Hepatocyte (in vitro differentiated cells): Measurements from ENCODE around the gene IL4R. TPM values are rescaled to one million over a fixed set of nuclear protein-coding genes. Genes with fewer than 3 reads are reported as not detected.
"Not testable (repeated sequence)": the region's sequence is repeated elsewhere in the genome, so short reads cannot be mapped to it uniquely, and the experiment has no call there.

Source experiments
- DNase-seq: peaks from one replicate; pipeline ENCODE4 v3.0.0-alpha.2; 2016; ENCODE audit warnings: low spot score
- H2AFZ ChIP-seq: fragments of 200-600 bp; sonication (generic); 2 replicates; pipeline ENCODE4 v1.6.0; 2016; ENCODE audit warnings: antibody characterized with exemption, mild to moderate bottlenecking
- H3K27ac ChIP-seq: fragments of 200-600 bp; sonication (generic); 2 replicates; pipeline ENCODE4 v1.5.1; 2016; ENCODE audit warnings: mild to moderate bottlenecking
- H3K27me3 ChIP-seq: fragments of 200-600 bp; sonication (generic); 2 replicates; pipeline ENCODE4 v1.6.1; 2016
- H3K36me3 ChIP-seq: fragments of 200-600 bp; sonication (generic); replicated peaks from 2 replicates; pipeline ENCODE4 v1.5.1; 2016; ENCODE audit warnings: low read depth; ENCODE audit not compliant: insufficient read depth
- H3K4me1 ChIP-seq: fragments of 200-600 bp; sonication (generic); 2 replicates; pipeline ENCODE4 v1.5.1; 2016; ENCODE audit warnings: mild to moderate bottlenecking, moderate library complexity; ENCODE audit not compliant: insufficient read depth
- H3K4me2 ChIP-seq: fragments of 200-600 bp; sonication (generic); 2 replicates; pipeline ENCODE4 v1.6.0; 2016
- H3K4me3 ChIP-seq: fragments of 200-600 bp; sonication (generic); 2 replicates; pipeline ENCODE4 v1.5.1; 2016; ENCODE audit warnings: mild to moderate bottlenecking
- H3K79me2 ChIP-seq: fragments of 200-600 bp; sonication (generic); 2 replicates; pipeline ENCODE4 v1.6.0; 2017; ENCODE audit warnings: mild to moderate bottlenecking
- H3K9me2 ChIP-seq: fragments of 200-600 bp; sonication (generic); replicated peaks from 2 replicates; pipeline ENCODE4 v1.6.0; 2017; ENCODE audit warnings: mild to moderate bottlenecking; ENCODE audit not compliant: insufficient read depth
- H3K9me3 ChIP-seq: fragments of 200-600 bp; sonication (generic); 2 replicates; pipeline ENCODE4 v1.5.1; 2016; ENCODE audit warnings: low read depth, mild to moderate bottlenecking
- H4K20me1 ChIP-seq: fragments of 200-600 bp; sonication (generic); 2 replicates; pipeline ENCODE4 v1.6.0; 2016; ENCODE audit warnings: mild to moderate bottlenecking; ENCODE audit not compliant: insufficient read depth, poor library complexity, severe bottlenecking
- EZH2 ChIP-seq: fragments of 200-600 bp; sonication (generic); IDR thresholded peaks from 2 replicates; pipeline ENCODE4 v1.6.1; 2016; ENCODE audit warnings: antibody characterized with exemption, mild to moderate bottlenecking, borderline replicate concordance
- EZH2phosphoT487 ChIP-seq: fragments of 200-600 bp; sonication (generic); IDR thresholded peaks from one replicate; pipeline ENCODE4 v1.6.1; 2018; ENCODE audit warnings: antibody characterized with exemption, mild to moderate bottlenecking, low read depth, moderate library complexity; ENCODE audit not compliant: unreplicated experiment, severe bottlenecking
- WGBS: methylation state at CpG from one replicate; pipeline ENCODE4 v1.1.6; 2016; ENCODE audit warnings: low lambda C conversion rate; ENCODE audit errors: missing lambda C conversion rate; 5-methylcytosine and 5-hydroxymethylcytosine counted together
- polyA plus RNA-seq: library from polyadenylated mRNA; unstranded; fragments of >200 nt; fragmentation: Nextera tagmentation; extraction: Ambion mirVana; gene quantifications from 2 replicates; pipeline ENCODE4 v1.2.1, GENCODE V29; 2016
- total RNA-seq: library from RNA; depleted of rRNA; stranded (reverse); fragments of >200 nt; gene quantifications from 2 replicates; pipeline ENCODE4 v1.2.3, GENCODE V29; 2014
- TF ChIP-seq, protein P1 (sequence below): fragments of 200-600 bp; sonication (generic); IDR thresholded peaks from 2 replicates; pipeline ENCODE4 v1.5.1; 2016; ENCODE audit warnings: antibody characterized with exemption, mild to moderate bottlenecking; ENCODE audit not compliant: poor library complexity

Gene IL4R
- total and polyA plus RNA-seq, 2 experiments from 2014 or later = 22.3 to 23.6 TPM

DNA sequence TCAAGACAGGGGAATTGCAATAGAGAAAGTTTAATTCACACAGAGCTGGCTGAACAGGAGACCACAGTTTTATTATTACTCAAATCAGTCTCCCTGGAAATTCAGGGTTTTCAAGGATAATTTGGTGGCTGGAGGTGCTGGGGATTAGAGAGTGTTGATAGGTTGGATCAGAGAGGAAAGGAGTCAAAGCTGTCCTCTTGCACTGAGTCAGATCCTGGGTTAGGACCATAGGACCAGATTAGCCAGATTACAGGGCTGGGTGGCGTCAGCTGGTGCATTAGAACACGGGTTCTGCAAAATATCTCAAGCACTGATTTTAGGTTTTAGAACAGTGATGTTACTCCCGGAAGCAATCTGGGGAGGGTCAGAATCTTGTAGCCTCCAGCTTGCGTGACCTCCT, 43.4 kb upstream of the IL4R start:
- H3K9me2 ChIP-seq = no peaks in the 10 kb centered on the region
- no peak for DNase-seq
- H3K4me2 ChIP-seq = no peak overlapping the region
- H3K4me1 ChIP-seq = peaks cover 16% of the 10 kb centered on the region
- H2AFZ ChIP-seq = no peak overlapping the region
- no peaks in the 10 kb centered on the region for H3K27me3 ChIP-seq
- H3K4me3 ChIP-seq = no peak overlapping the region
- H3K79me2 ChIP-seq = peaks cover 7% of the 10 kb centered on the region
- WGBS = 89% methylated on average over 4 of the region's 4 CpGs
- no peaks in the 10 kb centered on the region for H4K20me1 ChIP-seq
- no peaks in the 10 kb centered on the region for H3K9me3 ChIP-seq
- TF ChIP-seq, protein P1, sequence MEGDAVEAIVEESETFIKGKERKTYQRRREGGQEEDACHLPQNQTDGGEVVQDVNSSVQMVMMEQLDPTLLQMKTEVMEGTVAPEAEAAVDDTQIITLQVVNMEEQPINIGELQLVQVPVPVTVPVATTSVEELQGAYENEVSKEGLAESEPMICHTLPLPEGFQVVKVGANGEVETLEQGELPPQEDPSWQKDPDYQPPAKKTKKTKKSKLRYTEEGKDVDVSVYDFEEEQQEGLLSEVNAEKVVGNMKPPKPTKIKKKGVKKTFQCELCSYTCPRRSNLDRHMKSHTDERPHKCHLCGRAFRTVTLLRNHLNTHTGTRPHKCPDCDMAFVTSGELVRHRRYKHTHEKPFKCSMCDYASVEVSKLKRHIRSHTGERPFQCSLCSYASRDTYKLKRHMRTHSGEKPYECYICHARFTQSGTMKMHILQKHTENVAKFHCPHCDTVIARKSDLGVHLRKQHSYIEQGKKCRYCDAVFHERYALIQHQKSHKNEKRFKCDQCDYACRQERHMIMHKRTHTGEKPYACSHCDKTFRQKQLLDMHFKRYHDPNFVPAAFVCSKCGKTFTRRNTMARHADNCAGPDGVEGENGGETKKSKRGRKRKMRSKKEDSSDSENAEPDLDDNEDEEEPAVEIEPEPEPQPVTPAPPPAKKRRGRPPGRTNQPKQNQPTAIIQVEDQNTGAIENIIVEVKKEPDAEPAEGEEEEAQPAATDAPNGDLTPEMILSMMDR = no peak
- TF ChIP-seq EZH2phosphoT487 = no peak
- TF ChIP-seq EZH2 = no peak
- H3K27ac ChIP-seq = no peak overlapping the region
- H3K36me3 ChIP-seq = no peaks in the 10 kb centered on the region

DNA sequence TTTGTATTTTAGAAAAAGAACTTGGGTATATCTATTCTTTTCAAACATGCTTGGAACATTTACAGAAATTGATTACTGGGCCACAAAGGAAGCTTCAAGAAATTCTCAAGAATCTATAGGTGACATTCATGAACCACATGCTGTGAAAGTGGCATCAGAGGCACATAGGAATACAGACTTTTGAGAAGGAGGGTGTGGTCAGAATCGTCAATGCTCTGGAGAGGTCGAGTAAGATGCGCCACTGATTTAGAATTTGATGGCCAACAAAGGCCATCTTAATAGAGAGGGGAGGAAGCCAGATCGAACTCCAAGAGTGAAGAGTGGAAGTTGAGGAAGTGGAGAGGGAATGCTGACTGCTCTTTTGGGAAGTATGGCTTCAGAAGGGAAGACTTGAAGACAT, 41.7 kb upstream of the IL4R start:
- H3K9me3 ChIP-seq = no peaks in the 10 kb centered on the region
- H4K20me1 ChIP-seq = no peaks in the 10 kb centered on the region
- peaks cover 16% of the 10 kb centered on the region for H3K4me1 ChIP-seq
- 91% methylated on average over 4 of the region's 4 CpGs for WGBS
- no peak overlapping the region for H3K27ac ChIP-seq
- DNase-seq = no peak
- H3K4me3 ChIP-seq = no peak overlapping the region
- H2AFZ ChIP-seq = no peak overlapping the region
- no peak overlapping the region for H3K4me2 ChIP-seq
- no peaks in the 10 kb centered on the region for H3K9me2 ChIP-seq
- no peaks in the 10 kb centered on the region for H3K27me3 ChIP-seq
- no peaks in the 10 kb centered on the region for H3K36me3 ChIP-seq
- peaks cover 7% of the 10 kb centered on the region for H3K79me2 ChIP-seq
- TF ChIP-seq EZH2phosphoT487 (no peak), EZH2 (no peak)
- TF ChIP-seq, protein P1 = no peak

DNA sequence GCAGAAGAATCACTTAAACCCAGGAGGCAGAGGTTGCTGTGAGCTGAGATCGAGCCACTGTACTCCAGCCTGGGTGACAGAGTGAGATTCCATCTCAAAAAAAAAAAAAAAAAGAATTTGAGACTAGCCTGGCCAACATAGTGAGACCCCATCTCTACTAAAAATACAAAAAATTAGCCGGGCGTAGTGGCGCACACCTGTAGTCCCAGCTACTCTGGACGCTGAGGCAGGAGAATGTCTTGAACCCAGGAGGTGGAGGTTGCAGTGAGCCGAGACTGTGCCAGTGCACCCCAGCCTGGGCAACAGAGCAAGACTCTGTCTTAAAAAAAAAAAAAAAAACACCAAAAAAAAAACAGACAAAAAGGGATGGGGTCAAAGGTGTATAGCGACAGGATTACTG, 41.1 kb upstream of the IL4R start:
- not testable (repeated sequence) for H3K9me2 ChIP-seq, H3K9me3 ChIP-seq, H3K4me2 ChIP-seq, H3K27me3 ChIP-seq, H3K36me3 ChIP-seq, DNase-seq, H2AFZ ChIP-seq, H4K20me1 ChIP-seq, H3K79me2 ChIP-seq, H3K4me3 ChIP-seq
- 98% methylated on average over 7 of the region's 7 CpGs for WGBS
- peak overlapping the region; percentile 91 for H3K27ac ChIP-seq
- peaks cover 16% of the 10 kb centered on the region for H3K4me1 ChIP-seq

DNA sequence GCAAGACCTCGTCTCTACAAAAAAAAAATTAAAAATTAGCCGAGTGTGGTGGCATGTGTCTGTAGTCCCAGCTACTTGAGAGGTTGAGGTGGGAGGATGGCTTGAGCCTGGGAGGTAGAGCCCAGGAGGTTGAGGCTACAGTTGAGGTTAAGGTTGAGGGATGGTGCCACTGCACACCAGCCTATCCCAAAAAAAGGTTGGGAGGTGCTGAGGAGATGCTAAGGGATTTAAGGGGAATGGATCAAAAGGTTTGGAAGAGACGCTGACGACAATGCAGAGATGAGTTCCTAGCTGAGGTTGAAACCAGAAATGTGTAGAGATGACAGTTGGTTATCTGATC, 40.5 kb upstream of the IL4R start:
- 97% methylated on average over 4 of the region's 4 CpGs for WGBS
- no peaks in the 10 kb centered on the region for H3K79me2 ChIP-seq
- no peaks in the 10 kb centered on the region for H3K36me3 ChIP-seq
- DNase-seq = no peak
- peak overlapping the region; percentile 91 for H3K27ac ChIP-seq
- H3K27me3 ChIP-seq = no peaks in the 10 kb centered on the region
- H3K4me2 ChIP-seq = peak overlapping the region; percentile 58
- H4K20me1 ChIP-seq = no peaks in the 10 kb centered on the region
- H3K9me3 ChIP-seq = no peaks in the 10 kb centered on the region
- no peak overlapping the region for H3K4me3 ChIP-seq
- H3K4me1 ChIP-seq = peaks cover 16% of the 10 kb centered on the region
- no peaks in the 10 kb centered on the region for H3K9me2 ChIP-seq
- TF ChIP-seq EZH2 (no peak), EZH2phosphoT487 (no peak)
- TF ChIP-seq, protein P1 = no peak
- H2AFZ ChIP-seq = no peak overlapping the region
